ENCODE data around the gene UBE2F. TPM values are rescaled to one million over a fixed set of nuclear protein-coding genes. Genes with fewer than 3 reads are reported as not detected.

Gene UBE2F
- total and polyA plus RNA-seq, 7 donors, result 50.7 to 115 (median 67.8) TPM

DNA sequence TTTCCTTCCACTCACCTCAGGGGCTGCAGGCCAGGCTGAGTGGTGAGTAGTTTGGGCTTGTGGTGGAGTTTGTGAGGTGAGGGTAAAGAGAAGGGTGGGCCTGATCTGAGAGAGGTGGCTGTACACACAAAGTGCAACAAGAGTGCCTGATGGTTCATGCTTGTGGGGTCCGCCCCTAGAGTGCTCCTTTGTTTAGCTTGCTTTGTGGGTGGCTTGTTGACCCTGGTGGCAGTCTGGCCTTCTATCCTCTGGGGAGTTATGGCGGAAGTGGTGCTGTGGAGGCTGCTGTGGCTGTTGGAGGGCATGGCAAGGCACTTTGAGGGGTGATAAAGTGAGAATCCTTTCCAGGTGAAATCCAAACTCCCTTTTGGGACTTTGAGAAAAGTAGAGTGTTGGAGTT lies 10.6 kb downstream of the UBE2F start:
- TF ChIP-seq POLR2A (IDR thresholded peaks at IDR 0.05), result no peak
- no peak for TF ChIP-seq POLR2AphosphoS5 (IDR thresholded peaks at IDR 0.05)
- TF ChIP-seq EP300 (IDR thresholded peaks at IDR 0.05), result no peak
- TF ChIP-seq, protein P1, sequence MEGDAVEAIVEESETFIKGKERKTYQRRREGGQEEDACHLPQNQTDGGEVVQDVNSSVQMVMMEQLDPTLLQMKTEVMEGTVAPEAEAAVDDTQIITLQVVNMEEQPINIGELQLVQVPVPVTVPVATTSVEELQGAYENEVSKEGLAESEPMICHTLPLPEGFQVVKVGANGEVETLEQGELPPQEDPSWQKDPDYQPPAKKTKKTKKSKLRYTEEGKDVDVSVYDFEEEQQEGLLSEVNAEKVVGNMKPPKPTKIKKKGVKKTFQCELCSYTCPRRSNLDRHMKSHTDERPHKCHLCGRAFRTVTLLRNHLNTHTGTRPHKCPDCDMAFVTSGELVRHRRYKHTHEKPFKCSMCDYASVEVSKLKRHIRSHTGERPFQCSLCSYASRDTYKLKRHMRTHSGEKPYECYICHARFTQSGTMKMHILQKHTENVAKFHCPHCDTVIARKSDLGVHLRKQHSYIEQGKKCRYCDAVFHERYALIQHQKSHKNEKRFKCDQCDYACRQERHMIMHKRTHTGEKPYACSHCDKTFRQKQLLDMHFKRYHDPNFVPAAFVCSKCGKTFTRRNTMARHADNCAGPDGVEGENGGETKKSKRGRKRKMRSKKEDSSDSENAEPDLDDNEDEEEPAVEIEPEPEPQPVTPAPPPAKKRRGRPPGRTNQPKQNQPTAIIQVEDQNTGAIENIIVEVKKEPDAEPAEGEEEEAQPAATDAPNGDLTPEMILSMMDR (IDR thresholded peaks at IDR 0.05), result no peak
- H3K27ac ChIP-seq, result no peak overlapping the region
- H3K27me3 ChIP-seq, result no peaks in the 10 kb centered on the region
- H3K9me3 ChIP-seq, result no peaks in the 10 kb centered on the region
- H3K4me3 ChIP-seq, result no peak overlapping the region
- H3K36me3 ChIP-seq, result peaks cover 0 to 18% (median 1%) of the 10 kb centered on the region in 4 donors
- DNase-seq, result no peak
- intact Hi-C loops (cut with DNase I), result no loop called here
- peaks cover 0 to 37% (median 24%) of the 10 kb centered on the region in 4 donors for H3K4me1 ChIP-seq
- WGBS, 2 donors, result 85 to 94% methylated on average over 2 of the region's 2 CpGs

DNA sequence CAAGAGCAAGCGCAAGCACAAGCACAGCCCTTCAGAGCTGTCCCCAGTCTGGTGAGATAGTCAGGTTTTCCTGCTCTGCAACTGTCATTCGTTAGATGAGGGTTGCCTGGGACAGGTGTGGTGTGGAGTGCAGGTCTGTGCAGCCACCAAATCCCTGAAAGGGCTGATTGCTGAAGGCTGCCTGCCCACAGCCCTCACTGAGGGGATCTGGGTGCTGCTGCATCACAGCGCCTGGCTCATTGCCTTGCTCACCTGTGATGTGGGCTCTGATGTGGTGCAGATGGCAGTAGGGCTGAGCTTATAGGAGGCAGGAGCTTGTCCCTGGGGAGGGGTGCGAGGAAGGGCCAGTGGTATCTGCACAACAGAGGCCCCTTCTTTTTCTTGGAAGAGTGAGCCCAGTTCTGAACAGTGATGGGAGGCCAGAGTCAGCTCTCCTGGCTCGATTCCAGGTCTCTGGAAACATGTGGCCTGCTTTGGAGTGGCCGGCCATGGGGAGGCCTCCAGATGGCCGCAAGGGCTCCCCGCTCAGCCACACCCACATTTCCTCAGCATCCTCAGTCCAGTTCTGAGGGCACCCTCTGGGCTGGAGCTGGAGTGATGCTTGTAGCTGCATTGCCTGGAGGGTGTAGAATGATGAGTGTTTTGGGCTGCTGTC lies 11.4 kb downstream of the UBE2F start:
- H3K4me3 ChIP-seq, result no peak overlapping the region
- H3K9me3 ChIP-seq, result no peaks in the 10 kb centered on the region
- H3K27ac ChIP-seq, result no peak overlapping the region
- peaks cover 0 to 18% (median 1%) of the 10 kb centered on the region in 4 donors for H3K36me3 ChIP-seq
- WGBS, 2 donors, result 81 to 90% methylated on average over 8 of the region's 8 CpGs
- peaks cover 0 to 38% (median 24%) of the 10 kb centered on the region in 4 donors for H3K4me1 ChIP-seq
- TF ChIP-seq POLR2A (IDR thresholded peaks at IDR 0.05) (no peak), EP300 (IDR thresholded peaks at IDR 0.05) (no peak), POLR2AphosphoS5 (IDR thresholded peaks at IDR 0.05) (no peak)
- TF ChIP-seq, protein P1 (IDR thresholded peaks at IDR 0.05), result no peak
- intact Hi-C loops (cut with DNase I), result no loop called here
- no peaks in the 10 kb centered on the region for H3K27me3 ChIP-seq
- DNase-seq, result peak; percentile 71

DNA sequence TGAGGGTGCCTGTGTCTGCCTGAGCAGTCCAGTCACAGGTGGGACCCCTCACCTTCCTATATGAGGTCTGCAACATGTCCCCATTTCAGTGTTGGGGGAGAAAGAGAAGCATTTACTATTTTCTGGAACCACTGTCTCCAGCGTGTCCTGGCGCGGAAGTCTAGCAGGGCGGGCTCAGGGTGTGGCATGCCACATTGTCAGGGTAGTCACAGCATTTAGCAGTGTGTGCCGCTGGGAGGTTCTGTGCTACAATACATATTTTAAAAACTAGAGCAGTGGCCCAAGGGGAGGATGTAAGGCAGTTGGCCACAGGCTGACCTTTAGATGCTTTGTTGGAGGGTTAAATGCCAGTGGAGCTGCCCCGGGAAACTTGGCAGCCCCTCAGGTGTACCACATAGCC lies 12.5 kb downstream of the UBE2F start:
- intact Hi-C loops (cut with DNase I), result no loop called here
- no peak for DNase-seq
- Histone ChIP-seq H3K9me3 (no peaks in the 10 kb centered on the region), H3K27ac (no peak overlapping the region), H3K4me3 (no peak overlapping the region), H3K36me3 (peaks cover 0 to 18% (median 1%) of the 10 kb centered on the region in 4 donors), H3K4me1 (peaks cover 0 to 44% (median 28%) of the 10 kb centered on the region in 4 donors), H3K27me3 (no peaks in the 10 kb centered on the region)
- TF ChIP-seq EP300 (IDR thresholded peaks at IDR 0.05), result no peak
- TF ChIP-seq POLR2AphosphoS5 (IDR thresholded peaks at IDR 0.05), result no peak
- no peak for TF ChIP-seq POLR2A (IDR thresholded peaks at IDR 0.05)
- TF ChIP-seq, protein P1 (IDR thresholded peaks at IDR 0.05), result no peak
- WGBS, 2 donors, result 90 to 93% methylated on average over 6 of the region's 6 CpGs

DNA sequence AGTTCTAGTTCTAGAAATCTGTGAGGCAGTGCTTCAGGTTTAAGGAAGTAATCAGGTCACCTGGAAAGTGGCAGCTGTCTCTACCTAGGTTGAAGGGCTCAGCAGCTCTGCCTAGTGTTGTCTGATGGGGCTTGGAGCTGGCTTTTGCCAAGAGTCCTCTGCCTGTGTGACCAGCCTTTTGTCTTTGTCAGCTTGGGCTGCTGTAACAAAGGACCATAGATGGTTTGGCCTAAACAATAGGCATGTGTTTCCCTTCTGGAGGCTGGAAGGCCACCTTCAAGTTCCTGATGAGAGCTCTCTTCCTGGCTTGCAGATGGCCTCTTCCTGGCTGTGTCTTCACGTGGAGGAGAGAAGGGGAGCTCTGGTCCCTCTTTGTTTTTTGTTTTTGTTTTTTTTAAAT lies 13.3 kb downstream of the UBE2F start:
- no peak for DNase-seq
- Histone ChIP-seq H3K9me3 (no peaks in the 10 kb centered on the region), H3K4me3 (no peak overlapping the region), H3K27me3 (no peaks in the 10 kb centered on the region), H3K27ac (no peak overlapping the region), H3K4me1 (peaks cover 0 to 44% (median 29%) of the 10 kb centered on the region in 4 donors), H3K36me3 (peaks cover 0 to 13% (median 1%) of the 10 kb centered on the region in 4 donors)
- intact Hi-C loops (cut with DNase I), result no loop called here
- TF ChIP-seq POLR2A (IDR thresholded peaks at IDR 0.05), result no peak
- TF ChIP-seq, protein P1 (IDR thresholded peaks at IDR 0.05), result no peak
- TF ChIP-seq EP300 (IDR thresholded peaks at IDR 0.05), result no peak
- TF ChIP-seq POLR2AphosphoS5 (IDR thresholded peaks at IDR 0.05), result no peak
- 35 to 81% methylated on average over 1 of the region's 1 CpG for WGBS, 2 donors
